ENCODE results near the gene TSNAXIP1.
"Not testable (repeated sequence)": the region's sequence is repeated elsewhere in the genome, so short reads cannot be mapped to it uniquely, and the experiment has no call there.

TSNAXIP1 gene

DNA sequence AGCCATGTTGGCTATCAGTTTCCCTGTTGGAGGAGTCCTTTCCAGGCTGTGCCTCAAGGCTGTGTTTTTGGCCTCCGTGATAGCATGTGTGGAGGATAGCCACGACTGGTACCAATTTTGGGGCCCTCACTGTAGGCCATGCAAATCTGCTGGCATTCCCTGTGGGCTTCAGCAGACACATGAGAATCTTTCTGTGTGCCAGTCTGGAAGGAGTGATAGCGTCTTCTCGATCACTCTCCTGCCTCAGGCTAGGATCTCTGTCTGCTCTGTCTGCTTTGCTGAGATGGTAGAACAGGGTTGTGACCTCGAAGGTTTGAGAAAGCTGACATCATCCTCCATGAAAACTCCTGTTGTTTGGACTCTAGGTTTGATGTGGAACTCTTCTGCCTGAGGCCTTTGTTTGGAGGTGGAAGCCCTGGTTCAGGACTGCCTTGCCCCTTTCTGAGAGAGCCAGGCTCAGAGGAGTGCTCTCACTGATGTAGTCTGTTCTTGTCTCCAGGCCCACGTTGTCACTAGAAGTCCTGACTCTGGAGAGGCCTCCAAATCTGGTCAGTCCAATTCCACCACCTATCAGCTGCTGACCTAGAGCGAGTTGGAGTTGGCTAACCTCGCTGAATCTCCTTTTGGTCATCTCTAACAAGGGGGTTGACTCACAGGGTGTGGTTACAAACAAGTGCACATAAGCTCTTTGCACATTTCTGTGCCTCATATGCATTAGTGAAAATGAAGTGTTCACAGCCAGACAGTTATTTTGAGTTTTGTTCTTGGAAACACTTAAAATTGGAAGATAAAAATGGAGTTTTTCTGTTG, 54.1 kb downstream of the TSNAXIP1 start:
- DNase-seq (ENCODE audit: low read depth) = no peak

DNA sequence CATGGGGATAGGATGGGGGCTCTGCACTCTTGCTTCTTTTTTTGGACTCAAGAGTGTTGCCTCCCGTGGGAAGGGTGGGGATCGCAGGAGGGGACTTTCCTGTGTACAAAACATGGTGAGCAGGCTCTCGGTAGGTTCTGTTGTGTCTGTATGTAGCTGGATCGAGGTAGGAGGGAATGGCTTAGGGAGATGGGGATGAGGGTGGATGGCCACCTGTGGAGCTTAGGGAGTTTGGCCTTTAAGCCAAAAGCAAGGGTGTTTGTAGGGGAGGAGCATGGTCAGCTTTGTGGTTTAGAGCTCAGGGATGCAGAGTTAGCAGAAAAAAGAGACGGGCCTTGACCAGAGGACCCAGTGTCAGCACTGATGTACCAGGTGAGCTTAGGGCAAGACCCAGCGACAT, 55.2 kb downstream of the TSNAXIP1 start:
- DNase-seq (ENCODE audit: low read depth) = no peak

DNA sequence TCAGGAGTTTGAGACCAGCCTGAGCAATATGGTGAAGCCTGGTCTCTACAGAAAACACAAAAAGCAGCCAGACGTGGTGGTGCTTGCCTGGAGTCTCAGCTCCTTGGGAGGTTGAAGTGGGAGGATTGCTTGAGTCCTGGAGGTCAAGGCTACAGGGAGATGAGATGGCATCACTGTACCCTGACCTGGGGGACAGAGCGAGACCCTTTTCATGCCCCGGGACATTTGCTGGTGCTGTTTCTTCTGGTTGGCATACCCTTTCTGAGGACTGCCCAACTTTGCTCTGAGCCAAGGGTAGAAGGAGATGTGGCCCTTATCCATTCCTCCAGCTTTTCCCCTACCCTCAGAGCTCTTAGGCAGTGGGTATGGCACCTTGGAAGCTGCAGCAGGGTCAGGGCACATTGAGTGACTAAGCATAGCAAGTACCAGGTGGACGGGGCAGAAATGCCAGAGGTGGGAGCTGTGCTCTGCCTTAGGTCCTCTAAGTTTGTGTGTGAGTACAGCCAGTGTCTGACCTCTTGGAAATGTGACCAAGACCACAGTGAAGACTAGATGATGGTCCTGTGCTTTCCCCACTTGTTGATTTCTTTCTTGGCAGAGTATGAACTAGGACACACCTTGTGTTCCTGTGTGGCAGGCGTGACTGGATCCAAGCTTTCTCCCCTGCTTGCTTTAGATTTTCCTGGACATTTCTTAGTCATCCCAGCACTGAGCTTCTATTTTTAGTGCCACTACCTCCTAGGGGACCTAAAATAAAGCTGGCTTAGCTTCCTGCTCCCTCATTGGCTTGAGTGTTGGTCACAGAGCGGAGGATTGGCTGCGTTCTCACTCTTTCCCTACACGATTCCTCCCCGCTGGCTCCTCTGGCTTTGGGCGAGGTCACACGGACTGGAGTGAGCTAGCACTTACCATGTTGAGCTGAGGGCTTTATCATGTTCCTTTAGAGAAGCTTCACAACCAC, 56.2 kb downstream of the TSNAXIP1 start:
- no peak for DNase-seq (ENCODE audit: low read depth)

DNA sequence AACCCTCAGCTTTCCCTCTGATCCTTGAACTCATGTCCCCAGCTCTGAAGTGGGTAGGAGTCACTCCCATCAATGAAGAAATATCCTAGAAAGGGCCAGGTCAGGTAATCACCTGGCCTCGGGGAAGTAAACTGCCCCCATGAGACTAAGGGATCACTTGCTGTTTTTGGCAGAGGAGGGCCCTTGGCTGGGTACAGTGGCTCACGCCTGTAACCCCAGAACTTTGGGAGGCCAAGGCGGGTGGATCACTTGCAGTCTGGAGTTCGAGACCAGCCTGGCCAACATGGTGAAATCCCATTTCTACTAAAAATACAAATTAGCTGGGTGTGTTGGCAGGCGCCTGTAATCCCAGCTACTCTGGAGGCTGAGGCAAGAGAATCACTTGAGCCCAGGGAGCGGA, 57.4 kb downstream of the TSNAXIP1 start:
- DNase-seq (ENCODE audit: low read depth) = not testable (repeated sequence)

DNA sequence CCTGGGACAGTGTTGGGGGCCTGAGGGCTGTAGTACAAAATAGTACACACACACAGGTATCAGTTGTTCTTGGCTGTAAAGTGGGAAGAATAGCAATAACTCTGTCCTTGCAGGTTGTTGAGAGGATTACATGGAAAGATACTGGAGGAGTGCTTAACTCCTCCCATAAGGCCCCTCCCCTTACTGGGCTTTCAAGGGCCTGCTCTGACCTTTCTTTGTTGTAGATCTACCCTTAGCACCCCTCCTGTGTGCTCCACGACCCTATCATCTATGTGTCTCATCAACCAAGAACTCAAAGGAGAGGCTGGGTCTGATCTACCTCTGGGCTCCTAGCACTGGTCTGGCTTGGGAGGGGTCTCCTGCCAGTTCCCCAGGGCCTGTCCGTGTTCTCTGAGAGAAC, 57.9 kb downstream of the TSNAXIP1 start:
- DNase-seq (ENCODE audit: low read depth) = no peak

DNA sequence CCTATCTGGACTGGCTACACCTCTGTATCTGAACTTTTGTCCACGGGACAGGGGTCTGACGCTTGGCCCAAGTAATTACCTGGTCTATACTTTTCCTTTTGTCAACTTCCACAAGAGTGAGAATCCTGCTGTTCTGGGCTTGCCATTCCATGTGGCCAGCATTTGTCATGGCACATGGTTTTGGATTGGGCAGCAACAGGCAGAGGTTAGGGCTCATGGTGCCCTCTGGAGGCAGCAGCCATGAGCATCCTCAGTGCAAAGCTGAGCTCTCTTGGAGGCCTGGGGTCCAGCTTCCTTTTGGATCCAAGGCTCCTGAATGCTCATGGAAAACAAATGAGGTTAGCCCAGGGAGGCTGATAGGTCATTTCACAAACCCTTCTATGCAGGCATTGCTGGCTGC, 58.6 kb downstream of the TSNAXIP1 start:
- no peak for DNase-seq (ENCODE audit: low read depth)

DNA sequence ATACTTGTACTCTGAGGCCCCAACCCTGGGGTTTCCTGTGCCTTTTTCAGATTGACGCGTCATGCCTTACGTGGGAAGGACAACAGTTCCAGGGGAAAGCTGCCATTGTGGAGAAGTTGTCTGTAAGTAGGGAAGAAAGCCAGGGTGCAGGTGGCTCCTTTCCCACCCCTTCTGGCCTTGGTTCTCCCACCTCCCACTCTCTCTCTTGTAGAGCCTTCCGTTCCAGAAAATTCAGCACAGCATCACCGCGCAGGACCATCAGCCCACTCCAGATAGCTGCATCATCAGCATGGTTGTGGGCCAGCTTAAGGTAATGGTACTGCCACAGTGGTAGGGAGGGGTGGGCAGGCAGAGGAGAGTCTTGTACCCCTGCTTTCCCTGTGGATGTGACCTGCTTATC, 61.6 kb downstream of the TSNAXIP1 start:
- no peak for DNase-seq (ENCODE audit: low read depth)

DNA sequence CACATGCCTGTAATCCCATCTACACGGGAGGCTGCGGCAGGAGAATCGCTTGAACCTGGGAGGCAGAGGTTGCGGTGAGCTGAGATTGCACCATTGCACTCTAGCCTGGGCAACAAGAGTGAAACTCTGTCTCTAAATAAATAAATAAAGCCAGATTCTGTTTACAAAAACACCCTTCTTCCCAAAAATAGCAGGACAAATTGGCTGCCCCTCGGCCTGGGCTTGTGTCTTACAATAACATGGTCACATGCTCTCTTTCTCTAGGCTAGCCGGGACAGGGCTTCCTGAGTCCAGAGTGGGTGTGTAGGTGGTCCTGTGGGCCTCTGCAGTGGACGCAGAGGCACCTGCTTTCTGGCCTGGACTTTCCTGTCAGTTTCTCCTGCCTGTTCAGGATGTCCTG, 63.0 kb downstream of the TSNAXIP1 start:
- DNase-seq (ENCODE audit: low read depth) = no peak

DNA sequence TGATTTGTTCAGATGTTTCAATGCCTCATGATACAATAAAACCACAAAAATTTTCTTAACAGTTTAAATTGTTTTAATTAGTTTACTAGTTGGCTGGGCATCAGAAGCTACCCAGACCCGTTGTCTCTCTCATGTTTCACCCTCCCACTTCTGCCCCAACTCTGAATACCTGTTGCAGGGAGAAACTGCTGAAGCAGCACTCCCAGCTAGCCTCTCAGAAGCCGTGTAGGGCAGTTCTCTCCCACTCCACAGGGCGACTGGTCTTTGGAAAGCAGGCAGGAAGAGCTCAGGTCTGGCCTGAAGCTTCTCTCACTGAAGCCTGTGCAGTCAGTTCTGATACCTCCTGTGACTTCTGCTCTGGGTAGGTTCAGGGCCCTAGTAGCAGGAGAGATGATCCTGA, 64.6 kb downstream of the TSNAXIP1 start:
- no peak for DNase-seq (ENCODE audit: low read depth)

DNA sequence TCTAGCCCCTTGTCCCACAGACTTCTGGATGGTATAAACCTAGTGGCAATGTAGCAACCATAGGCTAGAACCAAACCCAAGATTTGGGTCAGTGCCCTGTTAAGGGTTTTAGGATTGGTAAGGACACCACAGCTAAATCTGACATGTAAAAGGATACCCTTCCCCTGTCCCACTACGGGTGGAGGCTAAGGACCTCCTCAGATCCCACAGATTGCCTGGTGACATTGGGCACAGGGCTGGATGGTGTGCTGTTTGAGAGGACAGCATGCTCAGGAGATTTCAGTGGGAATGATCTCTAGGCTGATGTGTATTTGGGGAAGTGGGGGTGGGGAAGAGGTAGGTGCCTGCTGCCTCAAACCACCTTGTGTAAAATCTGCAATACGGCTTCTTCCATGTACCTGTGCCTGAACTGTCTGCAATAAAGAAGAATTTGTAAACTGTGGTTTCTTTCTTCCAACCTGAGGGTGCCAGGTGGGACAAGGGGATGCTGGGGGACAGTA, 65.5 kb downstream of the TSNAXIP1 start:
- no peak for DNase-seq (ENCODE audit: low read depth)

DNA sequence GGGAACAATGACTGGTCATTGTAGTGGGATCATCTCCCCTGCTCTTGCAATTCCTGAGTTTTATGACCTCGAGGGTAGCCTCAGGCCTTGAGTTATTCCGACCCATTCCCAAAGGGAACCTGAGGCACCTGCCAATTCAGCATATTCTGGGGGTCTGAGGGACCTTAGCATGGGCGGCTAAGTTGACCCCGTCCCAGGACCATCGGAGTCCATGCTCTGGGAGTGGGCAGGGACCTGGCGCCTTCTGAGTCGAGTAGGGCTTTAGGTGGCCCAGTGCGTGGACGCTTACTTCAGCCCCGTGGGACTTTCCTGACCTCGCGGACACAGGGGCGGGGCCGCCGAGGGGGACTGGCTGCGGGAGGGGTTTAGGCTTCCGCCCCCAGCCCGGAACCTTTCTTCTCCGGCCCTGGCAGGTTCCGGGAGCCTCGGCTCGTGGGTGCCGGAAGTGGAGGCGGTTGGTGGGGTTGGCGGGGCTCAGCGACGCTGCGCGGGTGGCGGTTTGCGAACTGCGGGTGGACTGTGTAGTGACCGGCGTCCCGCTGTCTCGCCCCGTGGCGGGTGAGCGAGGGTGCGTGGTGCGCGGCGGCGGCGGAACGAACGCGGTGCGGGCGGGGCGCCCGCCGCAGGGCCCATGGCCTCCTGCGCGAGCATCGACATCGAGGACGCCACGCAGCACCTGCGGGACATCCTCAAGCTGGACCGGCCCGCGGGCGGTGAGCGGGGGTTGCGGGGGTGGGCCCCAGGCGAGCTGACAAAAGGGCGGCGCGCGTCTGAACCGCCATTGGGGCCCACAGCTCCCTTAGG, 66.1 kb downstream of the TSNAXIP1 start, which contains the start of gene EDC4:
Gene EDC4 (plus strand): TSS at position 422 of the 804 bp plus-strand sequence. CDS start 210 bp downstream, at position 632.
- peak; percentile 82 for DNase-seq (ENCODE audit: low read depth)

DNA sequence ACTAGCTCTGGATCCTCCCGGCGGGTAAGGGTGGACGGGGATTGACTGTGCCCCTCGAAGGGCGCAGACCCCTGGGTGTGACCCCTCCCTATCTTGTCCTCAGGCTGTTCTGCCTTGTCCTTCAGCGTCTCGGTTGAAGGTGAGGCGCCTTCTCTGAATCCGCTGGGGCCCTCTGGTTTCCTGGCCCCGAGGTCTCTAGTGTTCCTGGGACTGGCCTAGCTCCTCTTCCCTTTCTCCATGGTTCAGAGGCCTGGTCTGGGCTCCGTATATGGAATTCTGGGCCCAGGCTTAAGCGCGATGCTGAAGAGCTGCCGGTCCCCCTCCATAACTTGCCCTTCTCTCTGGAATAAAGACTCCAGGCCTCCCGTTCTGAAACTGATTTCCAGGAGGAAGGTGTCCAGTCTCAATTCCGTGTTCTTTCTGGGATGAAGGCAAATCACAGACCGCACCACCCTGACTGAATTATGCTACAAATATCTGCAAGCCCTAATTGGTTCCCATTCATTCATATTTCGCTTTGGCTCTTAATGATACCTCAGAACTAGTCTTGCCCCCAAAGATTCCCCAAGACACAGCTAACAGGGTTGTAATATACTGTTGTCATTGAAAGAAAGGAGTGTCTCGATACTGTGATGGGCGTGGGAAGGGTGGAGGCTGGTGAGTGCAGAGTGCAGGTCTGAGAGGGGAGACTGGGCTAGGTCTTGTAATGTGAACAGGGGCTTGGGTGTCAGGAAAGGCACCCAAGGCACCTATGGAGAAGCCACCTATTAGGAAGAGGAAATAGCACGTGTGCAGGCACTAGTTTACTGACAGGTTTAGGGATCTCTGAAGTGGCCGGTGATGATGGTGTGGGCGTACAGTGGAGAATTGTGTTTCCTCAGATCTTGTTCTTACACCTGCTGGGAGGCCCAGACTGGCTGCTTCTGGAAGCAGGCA, 67.0 kb downstream of the TSNAXIP1 start:
- no peak for DNase-seq (ENCODE audit: low read depth)

DNA sequence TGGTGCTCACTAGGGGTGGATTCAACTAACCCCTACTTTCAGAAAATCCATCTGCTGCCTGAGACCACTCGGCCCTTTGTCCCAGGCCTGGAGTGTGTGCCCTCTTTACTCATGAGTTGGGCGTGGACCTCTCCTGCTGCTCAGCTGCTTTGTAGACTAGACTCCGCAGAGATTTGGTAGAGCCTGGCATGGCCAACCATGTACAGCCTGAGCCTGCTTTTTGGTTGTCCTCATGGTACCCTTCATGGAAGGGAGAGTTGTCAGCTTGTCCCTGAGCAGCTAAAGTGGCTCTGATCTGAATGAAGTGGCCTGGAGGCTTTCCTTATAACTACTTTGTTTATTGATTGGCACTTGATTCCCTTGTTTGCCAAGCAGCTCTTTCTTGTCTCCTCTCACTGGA, 67.7 kb downstream of the TSNAXIP1 start:
- DNase-seq (ENCODE audit: low read depth) = no peak

DNA sequence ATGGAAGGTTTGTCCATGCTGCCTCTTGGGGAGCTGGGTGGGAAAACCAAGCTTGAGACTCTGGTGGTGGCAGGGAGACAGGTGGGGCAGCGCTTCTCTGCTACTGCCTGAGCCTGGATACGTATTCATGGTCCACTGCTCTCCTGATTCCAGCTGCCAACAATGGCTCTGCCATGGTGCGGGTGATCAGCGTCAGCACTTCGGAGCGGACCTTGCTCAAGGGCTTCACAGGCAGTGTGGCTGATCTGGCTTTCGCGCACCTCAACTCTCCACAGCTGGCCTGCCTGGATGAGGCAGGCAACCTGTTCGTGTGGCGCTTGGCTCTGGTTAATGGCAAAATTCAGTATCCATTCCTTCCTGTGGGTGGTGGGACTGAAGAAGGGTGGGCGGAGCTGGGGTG, 70.4 kb downstream of the TSNAXIP1 start:
- no peak for DNase-seq (ENCODE audit: low read depth)
